Epithelial cell of proximal tubule (primary cell): ENCODE measurements around the gene PRPF18. TPM values are rescaled to one million over a fixed set of nuclear protein-coding genes. Genes with fewer than 3 reads are reported as not detected.

Experiments
- DNase-seq: peaks from one replicate; pipeline ENCODE4 v3.0.0-alpha.2; 2011; ENCODE audit warnings: low read depth
- H3K4me3 ChIP-seq: 2 replicates; pipeline ENCODE4 v1.5.1; 2011; ENCODE audit warnings: low read depth, mild to moderate bottlenecking, low read length
- CTCF ChIP-seq: conservative IDR thresholded peaks from 2 replicates; pipeline ENCODE4 v1.5.1; 2012; ENCODE audit warnings: low read depth, mild to moderate bottlenecking, low read length
- total RNA-seq: library from RNA; depleted of rRNA; stranded (reverse); fragments of >200 nt; gene quantifications from 2 replicates; pipeline ENCODE4 v1.2.3, GENCODE V29; 2015

The PRPF18 gene
- total RNA-seq, 1 donor from 2014 or later = 25.9 TPM

- no peak overlapping the region for H3K4me3 ChIP-seq
- no peak for TF ChIP-seq CTCF
- no peak for DNase-seq
These were observed 85.8 kb downstream of the PRPF18 start for GRCh38 chr10:13672548-13672947.

GRCh38 chr10:13673156-13673555, 86.4 kb downstream of the PRPF18 start:
- DNase-seq = no peak
- no peak for TF ChIP-seq CTCF

GRCh38 chr10:13674645-13675588, 88.2 kb downstream of the PRPF18 start:
- TF ChIP-seq CTCF = no peak
- no peak for DNase-seq
- H3K4me3 ChIP-seq = no peak overlapping the region

More at GRCh38 chr10:13673156-13673555, 86.4 kb downstream of the PRPF18 start:
- no peak overlapping the region for H3K4me3 ChIP-seq

GRCh38 chr10:13678101-13678843, 91.5 kb downstream of the PRPF18 start:
- TF ChIP-seq CTCF = no peak
- no peak overlapping the region for H3K4me3 ChIP-seq
- no peak for DNase-seq

Other genes starting within 250 kb of the PRPF18 start
- 38.2 and 83.9 TPM in 2 replicates for gene SEPHS1, start 238.7 kb upstream of the PRPF18 start, total RNA-seq
- gene BEND7, start 58.0 kb upstream of the PRPF18 start, total RNA-seq = 25.9 and 41.4 TPM in 2 replicates